SKM-1 treated with dmso at 0.1 percent for 144 hours (cell line): ENCODE measurements around the gene CFL2.
"Not testable (repeated sequence)": the region's sequence is repeated elsewhere in the genome, so short reads cannot be mapped to it uniquely, and the experiment has no call there.

Source experiments
- DNase-seq: peaks from one replicate; lab custom pipeline; 2025; ENCODE audit not compliant: unreplicated experiment; lab: John Stamatoyannopoulos, UW

Gene CFL2

GRCh38 chr14:34714320-34715126 lies at the start of gene CFL2:
TSS of gene CFL2 (minus strand) at chr14:34714593. CDS start at chr14:34714540, 53 bp downstream.
- DNase-seq, result peak; percentile 20

GRCh38 chr14:34755215-34755614 lies 40.8 kb upstream of the CFL2 start:
- no peak for DNase-seq

DNA sequence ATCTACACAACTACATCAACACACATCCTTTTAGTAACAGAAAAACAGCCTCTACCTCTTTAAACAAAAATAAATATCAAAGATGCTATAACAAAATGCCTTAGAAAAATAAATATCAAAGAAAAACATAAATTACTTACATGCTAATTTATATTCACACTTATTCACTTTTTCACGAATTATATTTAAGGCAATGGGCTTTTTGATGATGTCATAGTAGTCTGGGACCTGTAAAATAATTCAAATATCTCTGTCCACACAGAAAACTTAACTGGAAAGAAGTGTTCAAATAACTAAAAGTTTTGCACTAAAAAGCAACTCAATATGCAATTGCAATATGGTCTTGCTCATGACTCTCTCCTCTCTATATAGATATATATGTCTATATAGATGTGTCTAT lies 40.3 kb upstream of the CFL2 start:
- DNase-seq, result no peak

- DNase-seq, result no peak
Observed at GRCh38 chr14:34750670-34751069, 36.3 kb upstream of the CFL2 start.

GRCh38 chr14:34750233-34750632 lies 35.8 kb upstream of the CFL2 start:
- no peak for DNase-seq

DNA sequence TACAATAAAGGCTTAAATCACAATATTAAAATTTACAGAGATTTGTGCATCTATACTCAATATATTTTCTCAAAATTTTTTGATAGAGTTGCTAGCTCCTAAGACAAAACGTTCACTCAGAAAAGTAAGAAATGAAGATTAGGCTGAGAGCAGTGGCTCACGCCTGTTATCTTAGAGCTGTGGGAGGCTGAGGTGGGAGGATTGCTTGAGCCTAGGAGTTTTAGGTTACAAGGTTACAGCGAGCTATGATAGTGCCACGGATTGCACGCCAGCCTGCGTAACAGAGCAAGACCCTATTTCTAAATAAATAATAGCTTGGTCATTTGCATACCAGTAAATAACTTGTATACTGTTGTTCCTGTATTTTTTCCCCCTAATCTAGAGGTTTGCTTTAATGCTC lies 35.0 kb upstream of the CFL2 start:
- DNase-seq, result no peak

DNA sequence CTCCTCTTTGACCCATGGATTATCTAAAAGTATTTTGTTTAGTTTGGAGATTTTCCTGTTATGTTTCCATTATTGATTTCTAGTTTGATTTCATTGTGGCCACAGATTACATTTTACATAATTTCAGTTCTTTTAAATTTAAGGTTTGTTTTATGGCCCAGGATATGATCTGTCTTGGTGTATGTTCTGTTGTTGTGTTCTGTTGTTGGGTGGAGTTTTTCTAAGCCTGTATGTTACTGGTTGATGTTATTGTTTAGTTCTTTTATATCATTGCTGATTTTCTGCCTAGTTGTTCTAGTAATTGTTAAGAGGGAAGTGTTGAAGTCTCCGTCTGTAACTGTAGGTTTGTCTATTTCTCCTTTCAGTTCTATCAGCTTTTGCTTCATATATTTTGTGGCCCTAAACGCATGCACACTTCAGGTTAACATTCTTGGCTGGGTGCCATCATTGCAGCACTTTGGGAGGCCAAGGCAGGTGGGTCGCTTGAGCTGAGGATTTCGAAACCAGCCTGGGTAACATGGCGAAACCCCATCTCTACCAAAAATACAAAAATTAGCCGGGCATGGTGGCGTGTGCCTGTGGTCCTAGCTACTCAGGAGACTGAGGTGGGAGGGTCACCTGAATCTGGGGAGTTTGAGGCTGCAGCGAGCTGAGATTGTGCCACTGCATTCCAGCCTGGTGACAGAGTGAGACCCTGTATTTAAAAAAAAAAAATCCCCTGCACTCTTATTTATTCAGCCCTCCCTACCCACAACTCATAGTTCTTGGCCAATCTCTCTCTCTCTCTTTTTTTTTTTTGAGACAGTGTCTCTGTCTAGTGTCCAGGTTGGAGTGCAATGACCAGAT lies 28.1 kb upstream of the CFL2 start:
- no peak for DNase-seq

DNA sequence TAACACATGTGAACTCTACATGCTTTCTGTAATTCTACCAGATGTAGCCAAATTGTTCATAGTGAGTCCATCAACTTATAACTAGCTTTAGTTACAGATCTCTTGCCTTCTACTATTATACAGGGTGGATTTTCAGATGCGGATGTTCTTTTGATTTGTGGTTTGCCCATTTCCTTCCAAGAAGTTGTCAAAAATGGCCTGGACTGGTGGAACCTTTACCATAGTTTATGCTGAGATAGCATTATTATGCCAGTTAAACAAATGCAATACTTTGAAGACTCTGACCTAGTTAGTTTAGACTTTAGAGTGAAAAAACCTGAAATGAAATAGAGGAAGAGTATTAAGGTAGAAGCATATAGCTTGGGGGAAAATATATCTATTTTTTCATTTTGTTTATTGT lies 27.4 kb upstream of the CFL2 start:
- DNase-seq, result no peak

- DNase-seq, result not testable (repeated sequence)
Observed at GRCh38 chr14:34740139-34740538, 25.7 kb upstream of the CFL2 start.

DNA sequence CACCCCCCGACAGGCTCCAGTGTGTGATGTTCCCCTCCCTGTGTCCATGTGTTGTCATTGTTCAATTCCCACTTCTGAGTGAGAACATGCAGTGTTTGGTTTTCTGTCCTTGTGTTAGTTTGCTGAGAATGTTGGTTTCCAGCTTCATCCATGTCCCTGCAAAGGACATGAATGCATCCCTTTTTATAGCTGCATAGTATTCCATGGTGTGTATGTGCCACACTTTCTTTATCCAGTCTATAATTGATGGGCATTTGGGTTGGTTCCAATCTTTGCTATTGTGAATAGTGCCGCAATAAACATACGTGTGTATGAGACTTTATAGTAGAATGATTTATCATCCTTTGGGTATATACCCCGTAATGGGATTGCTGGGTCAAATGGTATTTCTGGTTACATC lies 22.7 kb upstream of the CFL2 start:
- not testable (repeated sequence) for DNase-seq

- DNase-seq, result no peak
Observed at GRCh38 chr14:34733245-34733644, 18.9 kb upstream of the CFL2 start.

- no peak for DNase-seq
Observed at GRCh38 chr14:34732802-34733201, 18.4 kb upstream of the CFL2 start.

DNA sequence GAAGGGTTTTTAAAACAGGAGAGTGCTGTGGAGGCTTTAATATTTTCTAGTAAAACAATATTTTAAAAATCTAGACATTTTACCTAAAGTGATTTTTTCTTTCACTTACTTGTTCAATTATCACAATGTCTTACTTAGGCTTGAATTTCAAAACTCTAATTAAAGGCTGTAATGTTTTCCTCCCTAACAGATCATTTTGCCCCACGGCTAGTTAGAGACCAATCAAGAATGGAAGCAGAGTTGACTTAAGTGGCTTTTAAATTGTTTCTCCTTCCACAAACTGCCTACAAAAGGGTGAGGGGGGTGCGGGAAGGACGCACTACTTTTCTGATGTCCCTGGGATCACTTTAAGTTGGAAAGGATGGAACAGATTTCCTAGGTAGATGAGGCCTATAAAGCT lies 9.5 kb upstream of the CFL2 start:
- DNase-seq, result no peak

DNA sequence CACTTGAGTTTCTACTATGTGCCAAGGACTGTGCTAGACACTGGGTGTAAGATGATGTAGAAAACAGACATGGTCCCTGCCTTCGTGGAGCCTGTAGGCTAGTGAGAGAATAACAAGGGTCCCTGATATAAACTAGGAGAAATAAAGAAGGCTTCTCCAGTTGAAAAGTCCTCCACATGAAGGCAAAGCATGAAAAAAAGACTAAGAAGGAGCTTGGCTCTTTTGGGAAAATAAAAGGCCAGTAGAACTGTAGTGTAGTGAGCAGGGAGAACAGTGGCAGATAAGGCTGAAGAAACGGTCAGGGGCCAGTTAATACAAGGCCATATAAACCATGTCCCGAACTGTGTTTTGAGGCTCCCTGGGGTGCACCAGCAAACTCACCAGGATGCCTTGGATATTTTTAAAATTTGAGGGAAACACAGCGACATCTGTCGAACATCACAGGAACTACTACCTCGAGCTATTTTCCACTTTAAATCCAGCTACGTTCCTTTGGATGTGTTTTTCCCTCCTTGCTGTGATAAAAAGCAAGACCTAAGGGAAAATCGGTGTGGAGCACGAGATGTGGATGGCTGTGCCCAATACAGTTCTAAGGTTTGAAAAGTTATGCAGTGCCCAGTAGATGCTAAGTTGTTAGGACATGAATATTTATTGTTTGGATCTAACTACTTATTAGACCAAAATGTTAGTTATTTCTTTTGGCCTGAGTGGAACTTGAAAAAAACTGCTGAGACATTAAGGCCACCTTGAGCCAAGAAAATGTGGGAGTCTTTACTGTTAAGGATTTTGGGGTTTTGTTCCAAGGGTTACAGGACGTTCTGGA lies 8.5 kb upstream of the CFL2 start:
- no peak for DNase-seq

- no peak for DNase-seq
Observed at GRCh38 chr14:34721129-34721528, 6.7 kb upstream of the CFL2 start.

DNA sequence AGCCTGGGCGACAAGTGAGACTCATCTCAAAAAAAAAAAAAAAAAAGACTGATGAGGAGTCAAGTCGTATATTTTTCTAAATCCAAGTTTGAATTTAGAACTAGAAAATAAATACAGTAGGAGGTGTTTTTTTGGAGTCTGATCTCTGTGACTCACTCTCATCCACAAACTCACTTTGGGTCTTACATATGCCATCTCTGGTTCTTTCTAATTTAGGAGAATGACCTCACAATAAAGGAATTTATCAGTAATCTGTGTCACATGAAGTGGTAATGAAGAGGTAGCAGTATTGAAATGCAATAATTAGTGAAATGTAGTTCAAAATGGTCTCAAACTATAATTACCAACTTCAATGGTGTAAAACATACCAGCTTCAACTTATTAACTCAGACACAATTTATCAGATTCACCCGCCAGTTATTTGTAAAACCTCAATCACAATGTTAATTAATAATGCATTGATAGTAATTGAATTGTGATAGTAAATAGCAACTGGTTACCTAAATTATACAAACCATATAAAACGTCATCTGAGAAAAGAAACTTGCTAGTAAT lies 4.4 kb upstream of the CFL2 start:
- no peak for DNase-seq

GRCh38 chr14:34715127-34715863 lies 902 bp upstream of the CFL2 start:
- DNase-seq, result no peak

DNA sequence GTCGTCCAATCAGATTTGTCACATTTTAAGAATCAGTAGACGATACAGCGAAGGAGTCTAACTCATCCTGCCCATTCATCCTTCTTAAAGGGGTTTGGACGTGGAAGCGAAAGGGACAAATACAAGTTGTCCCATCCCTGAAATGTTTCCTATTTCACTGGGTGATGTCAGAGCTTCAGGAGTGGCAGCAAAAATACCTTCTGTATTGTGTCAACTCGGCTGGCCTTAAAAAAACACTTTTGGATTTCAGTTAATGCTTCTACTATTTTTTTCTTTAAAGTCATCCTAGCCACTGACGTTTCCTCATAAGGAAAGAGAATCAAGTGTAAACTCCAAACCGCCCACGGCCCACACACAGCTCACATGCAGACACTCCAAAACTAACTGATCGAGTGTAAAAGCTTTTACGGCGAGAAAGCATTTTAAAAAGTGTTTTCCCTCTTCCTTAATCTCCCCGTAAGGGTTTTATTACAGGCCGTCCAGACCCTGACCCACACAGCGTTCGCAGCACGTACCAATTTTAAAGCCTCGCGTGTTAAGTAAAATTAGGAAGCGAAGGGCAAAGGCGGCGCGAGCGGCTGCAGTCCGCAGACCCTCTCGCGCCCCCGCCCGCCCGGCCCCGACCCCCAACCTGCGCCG lies 593 bp downstream of the CFL2 start:
- no peak for DNase-seq

- DNase-seq, result no peak
Observed at GRCh38 chr14:34713122-34713680, 1.2 kb downstream of the CFL2 start.
